NT2/D1 (cell line): ENCODE data around the gene TRIM9.

Experiments used
- YY1 ChIP-seq: IDR thresholded peaks from 2 replicates; pipeline ENCODE4 v1.6.1; 2011; ENCODE audit not compliant: insufficient read length, insufficient read depth
- ZNF274 ChIP-seq: IDR thresholded peaks from 2 replicates; pipeline ENCODE4 v1.6.1; 2011; ENCODE audit warnings: mild to moderate bottlenecking, low read depth, low read length

DNA sequence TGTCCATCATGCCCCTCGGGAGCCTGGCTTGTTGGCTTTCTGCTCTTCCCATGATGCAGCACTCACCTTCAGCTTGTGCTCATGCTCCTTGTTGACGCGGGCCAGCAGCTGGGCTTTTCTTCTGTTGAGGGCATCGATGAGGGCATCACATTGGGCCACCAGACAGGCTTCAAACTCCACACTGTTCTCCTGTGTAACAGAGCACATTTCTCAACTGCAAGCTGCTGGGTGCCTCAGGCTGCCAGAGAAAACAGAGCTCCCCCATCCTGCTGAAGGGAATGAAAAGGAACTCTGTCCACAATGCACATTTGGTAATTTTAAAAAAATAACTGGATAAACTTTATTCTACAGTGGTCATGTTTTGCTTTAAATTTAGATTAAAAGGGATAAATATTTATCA, 72.1 kb downstream of the TRIM9 start:
- no peak for TF ChIP-seq ZNF274
- no peak for TF ChIP-seq YY1
